NCI-H2107 treated with DMSO at 0.1 percent for 48 hours (cell line): ENCODE data around the gene UTP14C.
"Not testable (repeated sequence)": the region's sequence is repeated elsewhere in the genome, so short reads cannot be mapped to it uniquely, and the experiment has no call there.

Experiments
- DNase-seq: peaks from one replicate; lab custom pipeline; 2025; ENCODE audit not compliant: unreplicated experiment; lab: John Stamatoyannopoulos, UW

The UTP14C gene

GRCh38 chr13:52024481-52024880 is at the start of gene UTP14C:
UTP14C (plus strand) TSS chr13:52024691; CDS start chr13:52028805, 4,114 bp downstream.
- no peak for DNase-seq

GRCh38 chr13:51976423-51976822 is 48.1 kb upstream of the UTP14C start:
- DNase-seq, result no peak

- DNase-seq, result no peak
Observed at GRCh38 chr13:51976890-51977289, 47.6 kb upstream of the UTP14C start.

DNA sequence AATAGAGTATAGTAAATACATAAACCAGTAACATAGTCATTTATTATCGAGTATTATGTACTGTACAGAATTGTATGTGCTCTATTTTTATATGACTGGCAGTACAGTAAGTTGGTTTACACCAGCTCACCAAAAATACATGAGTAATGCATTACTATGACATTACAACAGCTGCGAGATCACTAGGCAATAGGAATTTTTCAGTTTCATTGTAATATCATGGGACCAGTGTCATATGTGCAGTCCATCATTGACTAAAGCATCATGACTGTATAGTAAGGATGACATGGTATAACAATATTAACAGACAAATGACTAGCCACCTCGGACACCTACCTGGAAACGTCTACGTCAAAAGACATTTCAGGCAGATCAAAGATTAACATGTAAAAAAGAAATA is 46.9 kb upstream of the UTP14C start:
- no peak for DNase-seq

GRCh38 chr13:51978796-51979556 is 45.5 kb upstream of the UTP14C start:
- DNase-seq, result no peak

GRCh38 chr13:51980908-51981307 is 43.6 kb upstream of the UTP14C start:
- no peak for DNase-seq

DNA sequence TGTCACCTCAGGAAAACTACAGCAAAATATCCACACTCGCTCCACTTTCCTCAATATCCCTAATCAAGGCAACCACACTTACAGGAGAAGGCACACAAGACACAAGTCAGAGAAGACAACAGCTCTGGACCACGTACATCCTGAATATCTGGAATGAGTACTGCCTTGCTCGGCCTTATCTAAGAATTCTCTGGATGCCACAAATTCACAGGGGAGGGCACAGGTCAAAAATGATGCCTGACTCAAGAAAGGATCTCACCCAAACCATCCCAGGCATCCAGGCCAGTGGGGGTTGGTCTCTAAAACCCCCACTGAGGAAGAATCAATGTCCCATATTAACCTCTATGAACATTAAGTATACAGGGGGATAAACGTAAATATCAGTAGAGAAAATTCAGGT is 43.1 kb upstream of the UTP14C start:
- no peak for DNase-seq

DNA sequence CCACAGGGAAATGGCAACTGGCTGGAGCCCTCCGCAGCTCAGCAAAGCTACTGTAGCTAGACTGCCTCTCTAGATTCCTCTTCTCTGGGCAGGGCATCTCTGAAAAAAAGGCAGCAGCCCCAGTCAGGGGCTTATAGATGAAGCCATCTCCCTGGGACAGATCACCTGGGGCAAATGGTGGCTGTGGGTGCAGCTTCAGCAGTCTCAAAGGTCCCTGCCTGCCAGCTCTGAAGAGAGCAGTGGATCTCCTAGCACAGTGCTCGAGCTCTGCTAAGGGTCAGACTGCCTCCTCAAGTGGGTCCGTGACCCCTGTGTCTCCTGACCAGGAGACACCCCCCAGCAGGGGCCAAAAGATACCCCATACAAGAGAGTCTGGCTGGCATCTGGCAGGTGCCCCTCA is 41.2 kb upstream of the UTP14C start:
- not testable (repeated sequence) for DNase-seq

DNA sequence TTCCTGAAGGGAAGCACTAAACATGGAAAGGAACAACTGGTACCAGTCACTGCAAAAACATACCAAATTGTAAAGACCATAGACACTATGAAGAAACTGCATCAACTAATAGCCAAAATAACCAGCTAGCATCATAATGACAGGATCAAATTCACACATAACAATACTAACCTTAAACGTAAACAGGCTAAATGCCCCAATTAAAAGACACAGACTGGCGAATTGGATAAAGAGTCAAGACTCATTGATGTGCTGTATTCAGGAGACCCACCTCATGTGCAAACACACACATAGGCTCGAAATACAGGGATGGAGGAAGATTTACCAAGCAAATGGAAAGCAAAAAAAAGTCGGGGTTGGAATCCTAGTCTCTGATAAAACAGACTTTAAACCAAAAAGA is 39.6 kb upstream of the UTP14C start:
- DNase-seq, result not testable (repeated sequence)

DNA sequence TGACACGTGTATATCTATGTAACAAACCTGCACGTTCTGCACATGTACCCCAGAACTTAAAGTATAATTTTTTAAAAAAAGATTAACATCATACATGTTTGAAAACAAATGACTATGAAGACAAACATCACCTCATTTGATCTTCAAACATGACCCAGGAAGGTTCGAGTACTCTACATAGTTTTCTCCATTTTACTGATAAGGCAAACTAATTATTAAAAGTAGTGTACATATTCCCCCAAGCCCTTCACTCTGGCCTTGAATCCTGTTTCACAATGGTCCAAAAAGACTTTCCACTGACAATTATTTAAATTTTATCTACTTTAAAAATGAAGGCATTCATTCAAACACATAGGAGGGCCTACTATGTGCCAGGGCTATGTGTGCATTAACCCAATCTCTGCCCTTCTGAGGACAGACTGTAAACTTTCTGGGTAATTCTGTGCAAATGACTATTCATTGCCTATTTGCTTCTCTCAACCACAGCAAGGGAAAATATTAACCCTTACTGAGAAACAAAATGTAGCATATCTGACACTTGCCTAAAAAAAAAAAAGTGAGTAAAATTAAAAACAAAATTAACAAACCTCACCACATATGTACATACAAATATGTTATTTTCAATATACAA is 35.4 kb upstream of the UTP14C start:
- no peak for DNase-seq

DNA sequence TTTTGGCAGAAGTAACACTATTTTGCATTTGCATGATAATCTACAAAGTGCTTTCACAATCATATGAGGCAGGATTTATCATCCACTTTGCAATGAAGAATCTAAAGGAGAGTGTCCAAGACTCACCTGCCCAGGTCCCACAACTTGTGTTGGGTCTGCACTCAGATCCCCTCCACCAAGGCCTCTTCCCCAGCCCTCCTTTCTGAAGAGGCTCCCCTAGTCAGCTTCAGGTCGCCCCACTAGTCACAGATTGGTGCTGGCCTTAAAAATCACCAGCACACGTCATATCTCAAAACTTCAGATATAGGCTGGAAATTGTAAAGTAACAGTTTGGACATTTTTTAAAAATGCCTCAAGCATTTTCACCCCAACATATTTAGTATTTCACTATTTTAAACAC is 30.8 kb upstream of the UTP14C start:
- no peak for DNase-seq

GRCh38 chr13:51995677-51996551 is 28.6 kb upstream of the UTP14C start:
- peak; percentile 73 for DNase-seq

- DNase-seq, result no peak
Observed at GRCh38 chr13:51996641-51997040, 27.9 kb upstream of the UTP14C start.

DNA sequence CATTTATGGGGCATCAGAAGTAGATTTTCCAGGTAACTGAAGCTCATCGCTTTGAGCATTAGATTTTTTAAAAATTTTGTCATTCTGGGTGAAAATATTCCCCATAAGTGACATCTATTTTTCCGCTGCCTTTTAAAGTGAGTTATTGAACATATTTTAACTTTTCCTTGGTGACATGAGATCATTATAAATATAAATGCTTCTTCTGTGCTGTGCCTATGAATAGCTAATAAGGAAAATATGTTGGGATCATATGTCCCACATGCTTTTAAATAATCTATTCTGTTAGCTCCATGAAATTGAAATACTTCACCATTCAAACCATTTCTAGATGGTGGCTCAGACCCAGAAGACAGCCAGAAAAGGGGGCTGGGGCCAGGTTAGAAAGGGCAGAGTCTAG is 27.3 kb upstream of the UTP14C start:
- no peak for DNase-seq

DNA sequence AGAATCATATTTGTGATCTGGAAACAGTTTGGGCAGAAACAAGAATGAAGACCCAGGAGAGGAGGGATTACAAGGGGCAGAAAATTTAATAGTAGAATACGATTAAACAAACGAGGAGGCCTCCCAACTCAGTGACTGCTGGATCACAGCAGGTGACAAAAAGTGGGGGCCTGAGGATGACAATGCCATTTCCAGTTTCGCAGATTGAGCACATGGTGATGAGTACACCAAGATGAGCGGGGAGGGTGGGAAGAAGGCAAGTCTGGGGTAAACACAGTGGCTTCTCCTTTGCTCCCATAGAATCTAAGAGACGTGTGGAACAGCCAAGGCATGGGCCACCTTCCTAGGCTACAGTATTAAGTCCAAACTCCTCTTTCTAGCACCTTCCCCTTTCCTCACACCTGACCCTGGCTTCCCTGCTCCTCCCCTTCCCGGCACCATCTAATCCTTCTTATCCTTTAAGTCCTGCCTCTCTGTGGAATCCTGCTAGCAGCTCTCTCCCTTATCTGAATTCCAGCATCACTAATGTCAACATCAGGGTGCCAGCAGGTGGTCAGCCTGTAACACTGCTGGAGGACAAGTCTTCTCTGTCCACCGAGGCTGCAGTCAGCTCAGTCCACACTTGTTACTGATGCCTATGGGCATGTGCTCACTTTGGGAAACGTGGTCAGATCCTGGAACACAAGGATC is 26.7 kb upstream of the UTP14C start:
- no peak for DNase-seq

DNA sequence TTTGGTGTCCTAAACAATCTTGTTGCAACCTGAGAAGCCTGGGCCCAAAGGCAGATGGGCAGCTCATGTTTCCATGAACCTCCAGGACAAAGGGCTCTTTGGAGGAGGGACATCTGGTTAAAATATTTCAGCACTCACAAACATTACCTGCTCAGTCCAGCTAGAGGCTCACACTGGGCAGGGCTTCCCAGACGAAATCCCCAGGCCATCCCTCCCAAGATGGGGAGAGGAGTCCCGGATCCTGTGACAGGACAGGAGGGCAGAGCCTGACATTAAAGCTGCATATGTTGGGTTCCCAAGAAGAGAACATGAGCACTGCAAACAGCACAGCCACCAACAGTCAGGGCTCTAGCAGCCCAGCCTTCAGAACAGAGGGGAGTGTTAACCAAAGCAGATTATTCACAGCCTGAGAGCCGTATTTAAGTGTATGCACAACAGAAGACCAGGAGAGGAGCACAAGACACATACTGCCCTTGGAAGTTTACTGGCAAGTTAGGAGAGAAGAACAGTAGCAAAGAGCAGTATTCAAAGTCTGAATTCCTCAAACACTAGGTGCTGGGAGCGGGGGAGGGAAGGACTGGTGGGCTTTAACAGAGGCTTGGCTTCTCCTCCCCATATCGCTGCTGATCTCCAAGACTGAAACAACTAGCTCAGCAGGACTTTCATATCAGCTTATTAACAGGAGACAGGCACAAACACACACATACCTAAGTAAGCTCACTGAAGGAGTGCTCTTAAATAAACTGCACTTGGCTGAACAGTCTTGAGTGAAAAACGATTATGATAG is 25.6 kb upstream of the UTP14C start:
- DNase-seq, result peak; percentile 33

GRCh38 chr13:51999510-51999911 is 25.0 kb upstream of the UTP14C start:
- DNase-seq, result no peak

DNA sequence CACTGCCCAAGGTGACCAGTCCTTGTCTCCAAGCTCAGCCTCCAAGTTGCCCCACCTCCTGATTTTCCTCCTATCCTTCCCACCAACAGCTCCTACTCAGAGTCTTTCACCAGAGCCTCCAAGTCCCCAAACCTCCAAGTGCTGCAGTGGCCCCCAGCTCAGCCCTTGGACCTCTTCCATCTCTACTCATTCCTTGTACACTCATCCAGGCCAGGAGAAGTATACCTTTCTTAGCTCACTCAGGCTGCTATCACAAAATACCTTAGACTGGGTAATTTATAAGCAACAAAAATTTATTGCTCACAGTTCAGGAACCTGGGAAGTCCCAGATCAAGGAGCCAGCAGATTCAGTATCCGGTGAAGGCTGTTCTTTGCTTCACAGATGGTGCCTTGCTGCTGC is 24.6 kb upstream of the UTP14C start:
- DNase-seq, result no peak

GRCh38 chr13:52001120-52001731 is 23.3 kb upstream of the UTP14C start:
- peak; percentile 49 for DNase-seq

DNA sequence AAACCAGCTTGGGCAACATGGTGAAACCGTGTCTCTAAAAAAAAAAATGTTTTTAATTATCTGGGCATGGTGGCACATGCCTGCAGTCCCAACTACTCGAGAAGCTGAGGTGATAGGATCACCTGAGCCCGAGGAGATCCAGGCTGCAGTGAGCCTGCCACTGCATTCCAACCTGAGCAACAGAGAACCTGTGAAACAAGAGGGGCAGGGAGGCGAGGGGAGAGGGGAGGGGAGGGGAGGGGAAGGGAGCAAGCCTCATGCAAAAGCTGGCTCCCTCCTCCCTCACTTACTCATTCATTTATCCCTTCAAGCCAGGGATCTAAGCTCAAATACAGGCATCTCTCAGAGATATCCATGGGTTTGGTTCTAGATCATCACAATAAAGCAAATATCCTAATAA is 22.1 kb upstream of the UTP14C start:
- DNase-seq, result no peak
